ENCODE measurements around the gene VEZF1. TPM values are rescaled to one million over a fixed set of nuclear protein-coding genes. Genes with fewer than 3 reads are reported as not detected.

VEZF1 gene
- total and polyA plus RNA-seq, 2 of the 8 experiments (the other 6 are each of a cell fraction or from before 2014, with no cell fraction given): 28.9 to 61.9 TPM

DNA sequence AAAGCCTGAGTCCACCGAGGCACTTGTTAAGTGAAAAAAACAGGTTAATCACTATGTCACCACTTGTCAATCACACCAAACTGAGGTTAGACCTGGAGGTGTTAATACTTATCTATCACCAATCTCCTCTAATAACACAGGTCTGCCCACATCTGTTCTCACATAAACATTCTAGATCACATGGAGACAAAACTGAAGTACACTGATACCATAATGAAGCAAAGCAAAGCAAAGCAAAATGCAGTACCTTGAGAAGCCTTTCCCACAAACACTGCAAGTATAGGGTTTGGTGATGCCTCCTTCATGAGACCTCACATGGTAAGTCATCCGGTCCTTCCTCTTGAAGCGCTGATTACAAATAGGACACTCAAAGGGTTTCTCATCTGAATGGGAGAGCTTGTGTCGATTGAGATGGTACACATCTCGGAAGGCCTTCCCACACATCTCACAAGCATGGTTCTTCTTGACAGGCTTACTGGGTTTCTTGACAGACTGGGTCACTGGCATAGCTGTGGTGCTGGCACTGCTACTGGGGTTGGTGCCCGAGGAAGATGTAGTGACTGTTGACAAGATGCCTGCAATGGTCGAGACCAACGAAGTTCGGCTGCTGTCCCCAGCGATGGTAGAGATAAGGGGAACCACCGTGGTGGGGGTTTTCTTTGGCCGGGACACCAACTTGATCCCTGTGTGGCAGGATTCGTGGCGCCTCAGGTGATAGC lies 5.4 kb downstream of the VEZF1 start:
- Histone ChIP-seq H3K4ac (replicated peaks; ENCODE audit: insufficient read length, low read depth, low read length) (no peak overlapping the region), H3K4me1 (replicated peaks in 1 of 4; ENCODE audit: control insufficient read depth in 3 of 4, insufficient read depth in 4 of 4, low read length in 3 of 4) (peaks cover 0 to 2% (median 0%) of the 10 kb centered on the region in 4 experiments; a peak in 1 of 7 replicates), H4K91ac (replicated peaks; ENCODE audit: insufficient read length, low read length) (no peak overlapping the region), H3K4me2 (ENCODE audit: insufficient read depth in 1 of 2, low read depth in 2 of 2, low read length in 2 of 2) (no peak overlapping the region), H2BK15ac (ENCODE audit: low read length) (no peak overlapping the region), H2AFZ (ENCODE audit: low read length) (no peak overlapping the region), H4K5ac (ENCODE audit: insufficient read length, low read depth, low read length) (no peak overlapping the region), H2BK5ac (ENCODE audit: low read depth, low read length) (no peak overlapping the region), H2BK20ac (ENCODE audit: low read length) (no peak overlapping the region), H3K4me3 (ENCODE audit: extremely low read depth in 1 of 4, insufficient read depth in 2 of 4, low read depth in 3 of 4, low read length in 4 of 4) (no peak overlapping the region), H3K27me3 (replicated peaks in 1 of 4; ENCODE audit: control insufficient read depth in 3 of 4, extremely low read depth in 1 of 4, insufficient read depth in 3 of 4, low read length in 3 of 4) (no peaks in the 10 kb centered on the region), H3K18ac (ENCODE audit: extremely low read depth, low read length) (no peak overlapping the region), H3K27ac (ENCODE audit: low read depth, low read length) (no peak overlapping the region), H4K8ac (ENCODE audit: extremely low read depth, insufficient read depth, low read length) (no peak overlapping the region), H4K20me1 (replicated peaks in 1 of 2; ENCODE audit: control insufficient read depth in 1 of 2, insufficient read depth in 2 of 2, low read length in 2 of 2) (peaks cover 2 to 15% of the 10 kb centered on the region in 2 experiments), H3K79me2 (ENCODE audit: control insufficient read depth in 1 of 2, insufficient read depth in 2 of 2, low read length in 2 of 2) (peaks cover 6 to 61% of the 10 kb centered on the region in 2 experiments), H3K9me3 (ENCODE audit: insufficient read depth in 2 of 2, low read depth in 1 of 2, low read length in 1 of 2) (no peaks in the 10 kb centered on the region), H3K79me1 (ENCODE audit: low read depth, low read length) (peaks cover 5% of the 10 kb centered on the region; the same call in 1 of the 2 replicates), H3K56ac (replicated peaks; ENCODE audit: insufficient read length, low read depth, low read length) (no peak overlapping the region), H3K36me3 (ENCODE audit: control insufficient read depth in 2 of 4, insufficient read depth in 4 of 4, low read length in 3 of 4) (peaks cover 7 to 46% (median 32%) of the 10 kb centered on the region in 4 experiments), H2BK120ac (replicated peaks; ENCODE audit: low read depth, low read length) (no peak overlapping the region), H2AK5ac (ENCODE audit: low read depth, low read length) (no peak overlapping the region), H3K23me2 (ENCODE audit: low read depth, low read length) (peaks cover 4% of the 10 kb centered on the region), H3K14ac (ENCODE audit: insufficient read length) (no peak overlapping the region), H3K23ac (ENCODE audit: insufficient read length) (no peak overlapping the region), H3K9ac (replicated peaks in 1 of 4; ENCODE audit: extremely low read depth in 1 of 4, low read depth in 3 of 4, low read length in 3 of 4) (no peak overlapping the region), H2BK12ac (ENCODE audit: low read depth, low read length) (no peak overlapping the region)
- DNase-seq (ENCODE audit: low read depth in 1 of 2, low spot score in 2 of 2) (no peak), FAIRE-seq (no peak)
- WGBS, 2 experiments (ENCODE audit: extremely low coverage in 1 of 2, insufficient coverage in 1 of 2, insufficient read length in 1 of 2, insufficient replicate concordance in 2 of 2, low coverage in 1 of 2, low lambda C conversion rate in 2 of 2, missing lambda C conversion rate in 1 of 2): 93% methylated on average over 14 of the region's 14 CpGs; no CpG with 5 or more reads in 1 of the 2 experiments
- POLR2A ChIA-PET (ENCODE audit: partially characterized antibody): interaction anchor here (1.0 to 3.5 kb wide), 7 partner anchors 10 to 122 kb away, joined by 3 to 27 read pairs (median 4); no protein-coding TSS in a partner anchor
- CTCF ChIA-PET (ENCODE audit: partially characterized antibody): interaction anchor here (0.7 to 3.1 kb wide), 21 partner anchors 11 to 217 kb away, joined by 3 to 10 read pairs (median 3); partner anchors contain the start of gene CUEDC1
- TF ChIP-seq KDM5A (IDR thresholded peaks at IDR 0.05; ENCODE audit: low read length): no peak

Measured in H1 (cell line).